ENCODE results near the gene PABPN1L. TPM values are rescaled to one million over a fixed set of nuclear protein-coding genes. Genes with fewer than 3 reads are reported as not detected.

The PABPN1L gene
- total and polyA plus RNA-seq, 10 donors: 0.26 to 1.3 (median 0.70) TPM; not detected in 4

DNA sequence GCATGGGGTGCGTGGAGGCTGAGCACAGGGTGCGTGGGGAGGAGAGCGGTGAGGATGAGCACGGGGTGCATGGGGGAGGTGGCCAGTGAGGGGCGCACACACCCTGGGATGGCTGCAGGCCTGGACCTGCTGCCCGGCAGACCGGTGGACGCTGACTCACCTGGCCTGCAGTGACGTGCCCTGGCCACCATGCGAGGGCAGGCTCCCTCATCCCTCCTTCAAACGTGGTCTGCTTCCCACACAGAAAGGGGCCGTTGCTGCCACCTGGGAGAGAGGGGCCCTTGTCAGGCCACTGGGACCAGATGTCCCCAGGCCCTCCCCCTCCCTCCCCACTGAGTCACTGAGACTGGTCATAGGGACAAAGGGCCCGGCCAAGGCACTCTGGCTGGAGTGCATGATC, 34.6 kb downstream of the PABPN1L start:
- Histone ChIP-seq H3K4me1 (no peaks in the 10 kb centered on the region), H3K27me3 (replicated peaks in 1 of 7) (no peaks in the 10 kb centered on the region), H3K4me3 (no peak overlapping the region), H3K9me3 (no peaks in the 10 kb centered on the region), H3K27ac (no peak overlapping the region), H3K36me3 (peaks cover 0 to 79% (median 32%) of the 10 kb centered on the region in 6 donors)
- 81 to 91% (median 89%) methylated on average over 13 of the region's 13 CpGs for WGBS, 5 donors
- TF ChIP-seq, protein P1, sequence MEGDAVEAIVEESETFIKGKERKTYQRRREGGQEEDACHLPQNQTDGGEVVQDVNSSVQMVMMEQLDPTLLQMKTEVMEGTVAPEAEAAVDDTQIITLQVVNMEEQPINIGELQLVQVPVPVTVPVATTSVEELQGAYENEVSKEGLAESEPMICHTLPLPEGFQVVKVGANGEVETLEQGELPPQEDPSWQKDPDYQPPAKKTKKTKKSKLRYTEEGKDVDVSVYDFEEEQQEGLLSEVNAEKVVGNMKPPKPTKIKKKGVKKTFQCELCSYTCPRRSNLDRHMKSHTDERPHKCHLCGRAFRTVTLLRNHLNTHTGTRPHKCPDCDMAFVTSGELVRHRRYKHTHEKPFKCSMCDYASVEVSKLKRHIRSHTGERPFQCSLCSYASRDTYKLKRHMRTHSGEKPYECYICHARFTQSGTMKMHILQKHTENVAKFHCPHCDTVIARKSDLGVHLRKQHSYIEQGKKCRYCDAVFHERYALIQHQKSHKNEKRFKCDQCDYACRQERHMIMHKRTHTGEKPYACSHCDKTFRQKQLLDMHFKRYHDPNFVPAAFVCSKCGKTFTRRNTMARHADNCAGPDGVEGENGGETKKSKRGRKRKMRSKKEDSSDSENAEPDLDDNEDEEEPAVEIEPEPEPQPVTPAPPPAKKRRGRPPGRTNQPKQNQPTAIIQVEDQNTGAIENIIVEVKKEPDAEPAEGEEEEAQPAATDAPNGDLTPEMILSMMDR (IDR thresholded peaks at IDR 0.05 in 8 of 11, conservative IDR thresholded peaks at IDR 0.05 in 3 of 11): no peak
- TF ChIP-seq POLR2AphosphoS5 (IDR thresholded peaks at IDR 0.05): peak in 2 of 3 donors; percentile 21 to 65
- no peak for DNase-seq
- intact Hi-C loops (cut with DNase I; ENCODE audit: low total_unique reads): no loop called here

DNA sequence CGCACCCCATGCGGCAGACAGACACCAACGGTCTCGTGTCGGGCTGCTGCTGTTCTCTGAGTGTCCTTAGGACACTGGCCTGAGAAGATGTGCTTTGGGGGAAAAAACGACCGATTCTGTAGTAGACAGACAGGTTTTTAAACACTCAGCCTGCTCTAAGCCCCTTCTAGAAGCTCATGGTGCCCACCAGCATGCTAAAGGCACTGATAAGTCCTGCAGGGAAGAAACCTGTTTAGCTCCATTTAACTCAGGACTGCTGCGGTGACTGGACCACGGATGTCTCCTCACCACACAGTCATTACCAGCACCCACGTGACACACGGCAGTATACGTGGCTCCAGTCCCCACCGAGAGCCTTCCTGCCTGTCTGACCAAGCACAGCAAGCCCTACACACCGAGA, 35.7 kb downstream of the PABPN1L start:
- no peak overlapping the region for H3K27ac ChIP-seq
- no peak overlapping the region for H3K4me3 ChIP-seq
- no peaks in the 10 kb centered on the region for H3K9me3 ChIP-seq
- intact Hi-C loops (cut with DNase I; ENCODE audit: low total_unique reads): no loop called here
- WGBS, 5 donors: 86 to 94% (median 92%) methylated on average over 8 to 14 of the region's 14 CpGs
- peaks cover 0 to 83% (median 34%) of the 10 kb centered on the region in 6 donors for H3K36me3 ChIP-seq
- TF ChIP-seq POLR2AphosphoS5 (IDR thresholded peaks at IDR 0.05): no peak
- no peak for TF ChIP-seq POLR2A (IDR thresholded peaks at IDR 0.05)
- TF ChIP-seq, protein P1 (IDR thresholded peaks at IDR 0.05 in 8 of 11, conservative IDR thresholded peaks at IDR 0.05 in 3 of 11): no peak
- no peak for DNase-seq
- no peaks in the 10 kb centered on the region for H3K27me3 ChIP-seq (replicated peaks in 1 of 7)
- H3K4me1 ChIP-seq: no peaks in the 10 kb centered on the region

DNA sequence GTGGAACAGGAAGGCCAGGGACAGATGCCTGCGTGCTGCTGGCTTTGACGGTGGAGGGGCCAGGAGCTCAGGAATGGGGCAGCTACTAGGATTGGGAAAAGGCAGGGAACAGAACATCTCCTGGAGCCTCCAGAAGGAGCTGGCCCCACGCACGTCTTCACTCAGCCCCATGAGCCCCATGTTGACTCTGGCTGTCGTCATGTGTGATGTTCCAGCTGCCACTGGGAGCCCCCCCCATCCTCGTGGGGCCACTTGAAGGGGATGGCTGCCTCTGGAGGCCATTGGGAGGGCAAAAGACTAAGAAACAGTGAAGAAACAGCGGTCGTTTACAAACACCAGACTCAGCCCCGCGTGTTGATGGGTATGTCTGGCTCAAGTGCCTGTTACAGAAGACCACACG, 36.2 kb downstream of the PABPN1L start:
- Histone ChIP-seq H3K4me3 (no peak overlapping the region), H3K27ac (no peak overlapping the region), H3K27me3 (replicated peaks in 1 of 7) (no peaks in the 10 kb centered on the region), H3K36me3 (peaks cover 0 to 83% (median 32%) of the 10 kb centered on the region in 6 donors), H3K9me3 (no peaks in the 10 kb centered on the region), H3K4me1 (no peaks in the 10 kb centered on the region)
- 77 to 88% (median 82%) methylated on average over 11 of the region's 11 CpGs for WGBS, 5 donors
- TF ChIP-seq POLR2AphosphoS5 (IDR thresholded peaks at IDR 0.05) (no peak), POLR2A (IDR thresholded peaks at IDR 0.05) (no peak)
- TF ChIP-seq, protein P1 (IDR thresholded peaks at IDR 0.05 in 8 of 11, conservative IDR thresholded peaks at IDR 0.05 in 3 of 11): no peak
- DNase-seq: no peak
- intact Hi-C loops (cut with DNase I; ENCODE audit: low total_unique reads): no loop called here

DNA sequence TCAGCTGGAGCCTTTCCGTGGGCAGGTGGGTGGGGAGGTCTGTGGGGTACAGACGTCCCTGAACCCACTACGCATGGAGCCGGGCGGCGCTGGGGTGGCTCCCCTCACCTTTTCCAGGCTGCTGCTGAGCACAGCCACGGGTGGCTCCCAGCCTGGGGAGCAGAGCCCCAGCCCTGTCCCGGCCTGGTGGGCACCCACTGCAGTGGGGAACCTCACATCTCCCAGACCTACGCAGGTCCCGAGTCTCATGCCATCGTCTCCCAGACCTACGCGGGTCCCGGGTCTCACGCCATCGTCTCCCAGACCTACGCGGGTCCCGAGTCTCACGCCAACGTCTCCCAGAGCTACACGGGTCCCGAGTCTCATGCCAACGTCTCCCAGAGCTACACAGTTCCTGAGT, 37.7 kb downstream of the PABPN1L start:
- no peaks in the 10 kb centered on the region for H3K27me3 ChIP-seq (replicated peaks in 1 of 7)
- WGBS, 5 donors: 85 to 95% (median 91%) methylated on average over 17 to 24 of the region's 24 CpGs
- no peak overlapping the region for H3K4me3 ChIP-seq
- H3K36me3 ChIP-seq: peaks cover 0 to 83% (median 28%) of the 10 kb centered on the region in 6 donors
- TF ChIP-seq POLR2AphosphoS5 (IDR thresholded peaks at IDR 0.05): no peak
- H3K27ac ChIP-seq: no peak overlapping the region
- no peak for DNase-seq
- intact Hi-C loops (cut with DNase I; ENCODE audit: low total_unique reads): no loop called here
- no peaks in the 10 kb centered on the region for H3K9me3 ChIP-seq
- no peaks in the 10 kb centered on the region for H3K4me1 ChIP-seq

DNA sequence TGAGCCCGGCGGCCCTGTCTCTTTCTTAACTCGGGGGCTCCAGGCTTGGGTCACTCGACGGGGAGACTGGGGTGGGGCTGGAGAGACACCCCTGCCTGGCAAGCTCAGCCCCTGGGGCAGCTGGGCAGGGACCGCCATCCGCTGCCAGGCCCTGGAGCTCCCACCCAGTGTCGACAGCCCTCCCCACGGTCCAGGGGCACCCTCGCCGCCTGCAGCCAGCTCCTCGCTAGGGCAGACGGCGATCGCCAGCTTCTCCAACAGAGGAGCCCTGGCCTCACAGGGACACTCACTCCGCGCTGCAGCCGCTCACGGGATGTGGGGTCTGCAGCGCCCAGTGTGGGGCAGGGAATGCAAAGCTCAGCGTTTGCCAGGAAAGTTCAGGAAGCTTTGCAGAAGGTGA, 38.7 kb downstream of the PABPN1L start:
- WGBS, 5 donors: 92 to 96% (median 93%) methylated on average over 8 to 21 of the region's 21 CpGs

More for the DNA sequence above, 38.7 kb downstream of the PABPN1L start:
- peaks cover 0 to 89% (median 32%) of the 10 kb centered on the region in 6 donors for H3K36me3 ChIP-seq
- H3K4me1 ChIP-seq: no peaks in the 10 kb centered on the region
- no peaks in the 10 kb centered on the region for H3K27me3 ChIP-seq (replicated peaks in 1 of 7)
- intact Hi-C loops (cut with DNase I; ENCODE audit: low total_unique reads): no loop called here
- TF ChIP-seq POLR2AphosphoS5 (IDR thresholded peaks at IDR 0.05) (peak in 1 of 3 donors; percentile 48), POLR2A (IDR thresholded peaks at IDR 0.05) (no peak)
- TF ChIP-seq, protein P1 (IDR thresholded peaks at IDR 0.05 in 8 of 11, conservative IDR thresholded peaks at IDR 0.05 in 3 of 11): no peak
- no peaks in the 10 kb centered on the region for H3K9me3 ChIP-seq
- no peak overlapping the region for H3K4me3 ChIP-seq
- no peak overlapping the region for H3K27ac ChIP-seq
- DNase-seq: no peak
